GM21423 (cell line): ENCODE measurements around the gene NF2.

Experiments used
- ATAC-seq: cut with Tn5 transposase; IDR thresholded peaks from one replicate; pipeline ENCODE4 v1.9.1; 2021; ENCODE audit warnings: mild to moderate bottlenecking, moderate library complexity; ENCODE audit not compliant: unreplicated experiment

NF2 gene

GRCh38 chr22:29718949-29719898 is 115.8 kb downstream of the NF2 start:
- ATAC-seq = no peak

DNA sequence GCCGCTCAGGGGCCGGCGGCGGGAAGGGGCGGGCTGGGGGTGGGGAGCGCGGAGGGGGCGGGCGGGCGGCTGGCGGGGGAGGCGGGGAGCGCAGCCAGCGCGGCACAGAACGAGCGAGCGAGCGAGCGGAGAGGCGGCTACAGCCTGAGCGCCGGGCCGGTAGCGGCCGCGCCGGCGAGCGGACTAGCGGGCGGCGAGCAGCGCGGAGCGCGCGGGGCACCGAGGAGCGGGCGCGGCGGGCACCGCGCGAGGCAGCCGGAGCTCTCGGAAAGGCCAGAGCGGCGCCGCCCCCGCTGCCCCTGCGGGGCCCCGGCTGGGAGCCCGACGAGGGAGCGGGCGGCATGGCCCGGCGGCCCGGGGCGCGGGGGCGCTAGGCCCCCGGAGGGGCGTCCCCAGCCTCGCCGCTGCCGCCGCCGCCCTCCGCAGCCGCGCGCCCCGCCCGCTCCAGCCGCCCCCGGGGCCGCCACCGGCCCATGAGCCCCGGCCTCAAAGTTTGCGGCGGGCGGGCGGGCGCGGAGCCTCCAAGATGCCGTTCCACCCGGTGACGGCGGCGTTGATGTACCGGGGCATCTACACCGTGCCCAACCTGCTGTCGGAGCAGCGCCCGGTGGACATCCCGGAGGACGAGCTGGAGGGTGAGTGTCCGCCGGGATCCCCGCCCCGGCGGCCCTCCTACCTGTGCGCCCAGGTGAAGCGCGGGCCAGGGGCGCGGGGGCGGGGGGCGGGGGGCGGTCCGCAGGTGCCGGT is 116.6 kb downstream of the NF2 start, which contains the start of gene CABP7:
Gene CABP7, plus strand, starts transcription at position 105 of the 747 bp plus-strand sequence. Its CDS starts 422 bp downstream, at position 527.
- ATAC-seq = no peak

DNA sequence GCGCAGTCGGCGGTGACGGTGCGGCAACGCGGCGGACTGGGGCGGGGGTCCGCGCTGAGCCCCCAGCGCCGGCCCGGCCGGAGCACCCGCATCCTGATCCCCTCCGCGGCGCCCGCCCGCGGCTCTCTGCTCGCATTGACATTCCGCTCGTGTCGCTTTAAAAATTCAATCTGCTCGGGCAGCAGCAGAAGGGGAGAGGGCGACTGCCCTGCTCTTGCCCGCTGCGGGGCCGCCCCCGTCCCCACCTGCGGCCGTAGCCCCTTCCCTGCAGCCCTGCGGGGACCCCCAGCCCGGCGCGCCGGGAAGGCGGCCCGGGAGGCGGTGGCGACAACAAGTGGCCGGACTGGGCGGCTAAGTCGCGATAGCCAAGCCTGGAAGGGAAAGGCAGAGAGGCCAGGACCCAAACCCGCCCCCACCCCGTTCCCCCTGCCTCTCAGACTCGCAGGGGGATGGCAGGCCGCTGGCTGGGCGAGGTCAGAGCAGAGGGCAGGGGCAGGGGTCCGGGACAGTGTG is 117.4 kb downstream of the NF2 start:
- ATAC-seq = no peak

DNA sequence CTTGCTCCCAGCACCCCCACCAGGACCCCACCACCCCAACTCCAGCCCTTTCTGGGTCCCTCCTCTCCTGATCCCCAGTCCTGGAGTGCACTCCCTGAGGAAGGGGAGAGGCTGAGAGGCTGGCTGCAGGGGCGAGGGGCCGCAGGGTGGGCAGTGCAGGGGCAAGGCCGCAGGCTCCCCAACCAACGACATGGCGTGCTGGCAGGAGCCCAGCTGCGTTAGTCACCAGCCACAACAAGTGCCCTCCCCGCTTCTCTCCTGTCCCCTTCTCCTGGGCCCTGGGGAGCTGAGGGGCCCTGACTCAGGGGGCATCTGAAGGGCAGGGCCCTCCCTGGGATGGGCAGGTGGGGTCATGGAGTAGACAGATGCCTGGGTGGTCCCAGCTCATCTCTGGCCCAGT is 118.7 kb downstream of the NF2 start:
- no peak for ATAC-seq

DNA sequence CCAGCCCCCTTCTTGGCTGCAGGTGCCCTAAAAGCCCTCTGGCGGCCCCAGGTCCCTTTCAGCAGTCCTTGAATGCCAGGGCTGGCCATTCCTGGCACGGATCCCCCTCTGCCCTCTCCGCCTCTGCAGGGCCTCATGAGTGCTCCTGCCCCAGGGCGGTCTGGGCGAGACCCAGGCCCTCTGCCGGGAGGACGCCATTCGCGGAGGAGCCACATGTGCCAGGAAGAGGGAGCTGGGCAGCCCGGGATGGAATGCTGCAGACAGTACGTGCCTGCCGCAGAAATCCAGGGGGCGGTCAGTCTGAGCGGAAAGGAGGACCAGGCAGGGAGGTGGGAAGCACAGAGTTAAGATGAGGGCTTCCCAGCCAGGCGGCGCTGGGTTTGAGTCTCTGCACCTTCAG is 119.2 kb downstream of the NF2 start:
- no peak for ATAC-seq

DNA sequence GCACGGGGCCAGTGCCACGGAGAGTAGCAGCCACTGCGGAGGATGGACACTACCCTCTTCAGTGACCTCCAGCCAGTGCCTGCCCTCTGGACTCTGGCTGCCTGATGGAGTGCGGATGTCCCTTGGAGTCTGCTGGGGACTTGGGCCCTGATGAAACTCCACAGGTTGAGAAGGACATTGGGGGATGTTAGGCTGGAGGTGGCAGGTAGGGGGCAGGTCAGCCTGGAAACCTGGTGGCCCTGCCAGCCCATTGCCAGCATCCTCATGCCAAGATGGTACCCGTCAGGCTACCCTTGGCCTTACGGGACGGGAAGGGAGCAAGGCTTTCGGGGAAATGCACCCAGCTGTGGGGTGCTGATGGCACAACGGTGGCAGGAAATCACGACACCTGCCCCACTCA is 120.3 kb downstream of the NF2 start:
- ATAC-seq = no peak

GRCh38 chr22:29724843-29725242 is 121.4 kb downstream of the NF2 start:
- no peak for ATAC-seq

- ATAC-seq = no peak
Measured at GRCh38 chr22:29726106-29726505, 122.7 kb downstream of the NF2 start.

DNA sequence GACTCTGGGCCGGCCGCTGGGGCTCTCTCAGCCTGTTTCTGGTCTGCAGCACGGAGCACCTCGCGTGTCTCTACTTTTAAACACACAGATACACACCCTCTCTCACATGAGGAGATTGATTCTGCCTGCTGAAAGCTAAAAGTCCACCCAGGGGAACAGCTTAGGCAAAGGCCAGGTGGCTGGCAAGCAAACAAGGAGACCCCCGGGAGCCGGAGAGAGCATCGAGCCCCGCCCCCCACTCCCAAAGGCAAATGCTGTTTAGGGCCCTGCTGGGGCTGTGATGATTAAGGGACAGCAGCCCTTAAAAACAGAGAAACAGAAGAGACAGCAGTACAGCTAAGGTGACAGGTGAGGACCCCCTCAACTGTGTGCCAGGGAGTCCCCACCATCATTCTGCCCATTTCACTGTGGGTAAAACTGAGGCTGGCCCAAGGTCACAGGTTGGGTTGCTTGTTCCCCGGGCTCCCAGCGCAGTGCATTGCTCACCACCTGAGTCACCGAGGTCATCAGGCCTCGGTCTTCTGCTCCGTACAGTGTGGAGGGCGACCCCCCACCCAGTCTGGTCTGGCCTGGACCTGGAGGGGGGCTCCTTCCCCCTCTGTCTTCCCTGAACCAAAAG is 123.2 kb downstream of the NF2 start:
- no peak for ATAC-seq

- ATAC-seq = no peak
Measured at GRCh38 chr22:29727131-29727523, 123.7 kb downstream of the NF2 start.

DNA sequence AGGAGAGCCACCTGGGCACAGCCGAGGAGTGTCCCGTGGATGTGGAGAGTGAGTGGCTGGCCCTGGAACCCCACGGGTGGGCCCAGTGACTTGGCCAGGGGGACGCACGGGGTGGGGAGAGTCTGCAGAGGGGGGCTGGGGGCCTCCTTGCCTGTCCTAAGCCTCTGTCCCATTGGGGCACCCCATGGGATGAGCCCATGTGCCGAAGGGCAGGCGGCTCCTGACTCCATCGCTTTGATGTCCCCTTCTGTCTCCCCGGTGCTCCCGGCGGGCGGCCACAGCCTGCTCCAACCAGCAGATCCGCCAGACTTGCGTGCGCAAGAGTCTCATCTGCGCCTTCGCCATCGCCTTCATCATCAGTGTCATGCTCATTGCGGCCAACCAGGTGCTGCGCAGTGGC is 125.7 kb downstream of the NF2 start:
- ATAC-seq = no peak

- no peak for ATAC-seq
Measured at GRCh38 chr22:29731058-29731850, 127.8 kb downstream of the NF2 start.

GRCh38 chr22:29732883-29733282 is 129.4 kb downstream of the NF2 start:
- no peak for ATAC-seq

- ATAC-seq = no peak
Measured at GRCh38 chr22:29733362-29734201, 130.1 kb downstream of the NF2 start.

- no peak for ATAC-seq
Measured at GRCh38 chr22:29734406-29734805, 131.0 kb downstream of the NF2 start.

GRCh38 chr22:29734838-29735237 is 131.4 kb downstream of the NF2 start:
- ATAC-seq = no peak

DNA sequence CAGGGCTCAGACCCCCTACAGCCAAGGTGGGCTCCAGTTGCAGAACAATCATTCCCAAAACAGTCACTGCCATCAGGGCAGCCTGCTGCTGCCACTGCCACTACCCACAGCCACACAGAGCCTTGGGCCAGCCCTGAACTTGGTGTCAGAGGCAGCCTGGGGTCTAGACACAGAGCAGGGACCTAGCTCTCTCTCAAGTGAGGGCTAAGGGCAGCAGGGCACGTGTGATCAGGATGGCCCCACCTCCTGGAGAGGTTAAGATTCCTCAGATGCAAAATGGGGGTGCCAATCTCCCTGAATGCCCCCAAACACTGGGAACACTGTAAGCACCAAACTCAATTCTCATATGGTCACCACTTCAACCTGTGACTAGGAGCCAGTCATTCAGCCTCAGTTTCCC is 132.0 kb downstream of the NF2 start:
- ATAC-seq = no peak

- no peak for ATAC-seq
Measured at GRCh38 chr22:29737251-29738117, 134.1 kb downstream of the NF2 start.
